ENCODE data around the gene GRK5.

- TF ChIP-seq EZH2phosphoT487 (IDR thresholded peaks at IDR 0.05), result no peak
- no peak for TF ChIP-seq CTCF (IDR thresholded peaks at IDR 0.05)
- TF ChIP-seq EZH2 (IDR thresholded peaks at IDR 0.05), result no peak
Observed at GRCh38 chr10:119477444-119477843, 270.1 kb downstream of the GRK5 start.
